SK-N-MC (cell line): ENCODE measurements around the gene PDIA2.
"Not testable (repeated sequence)": the region's sequence is repeated elsewhere in the genome, so short reads cannot be mapped to it uniquely, and the experiment has no call there.

ENCODE experiments used
- DNase-seq: peaks from one replicate; pipeline ENCODE4 v3.0.0-alpha.2; 2011; ENCODE audit warnings: low read depth, low spot score
- H3K27ac ChIP-seq: fragments of 200-600 bp; sonication (generic); 2 replicates; pipeline ENCODE4 v1.5.1; 2016; ENCODE audit warnings: mixed run types
- H3K36me3 ChIP-seq: fragments of 200-600 bp; sonication (generic); 2 replicates; pipeline ENCODE4 v1.6.1; 2017; ENCODE audit warnings: antibody characterized with exemption, low read length, mixed read lengths; ENCODE audit not compliant: insufficient read depth
- H3K4me3 ChIP-seq: fragments of 200-600 bp; sonication (generic); 2 replicates; pipeline ENCODE4 v1.5.1; 2016
- H3K9ac ChIP-seq: fragments of 200-600 bp; sonication (generic); 2 replicates; pipeline ENCODE4 v1.8.0; 2017; ENCODE audit warnings: mixed run types, mixed read lengths; ENCODE audit not compliant: insufficient read length
- H3K9me3 ChIP-seq: fragments of 200-600 bp; sonication (generic); 2 replicates; pipeline ENCODE4 v1.6.1; 2017; ENCODE audit warnings: low read depth, mild to moderate bottlenecking, antibody characterized with exemption, low read length, moderate library complexity, mixed read lengths
- EZH2 ChIP-seq: fragments of 200-600 bp; sonication (generic); IDR thresholded peaks from one replicate; pipeline ENCODE4 v1.6.1; 2017; ENCODE audit warnings: antibody characterized with exemption
- FOXP2 ChIP-seq: optimal IDR thresholded peaks from 2 replicates; pipeline ENCODE3; 2011; ENCODE audit warnings: mild to moderate bottlenecking, moderate library complexity; ENCODE audit not compliant: insufficient read depth; ENCODE audit errors: extremely low read length, control extremely low read depth
- POLR2AphosphoS5 ChIP-seq: IDR thresholded peaks from 2 replicates; pipeline ENCODE4 v1.6.1; 2012; ENCODE audit warnings: mild to moderate bottlenecking, low read depth, low read length, borderline replicate concordance

The PDIA2 gene

GRCh38 chr16:249431-249830, 33.5 kb upstream of the PDIA2 start:
- no peak overlapping the region for H3K27ac ChIP-seq
- no peak for TF ChIP-seq EZH2
- TF ChIP-seq FOXP2: no peak
- TF ChIP-seq POLR2AphosphoS5: no peak
- H3K36me3 ChIP-seq: peaks cover 4% of the 10 kb centered on the region; the same call in 1 of the 2 replicates
- H3K9me3 ChIP-seq: no peaks in the 10 kb centered on the region
- no peak for DNase-seq
- H3K9ac ChIP-seq: no peak overlapping the region
- no peak overlapping the region for H3K4me3 ChIP-seq

GRCh38 chr16:252366-253337, 30.3 kb upstream of the PDIA2 start:
- H3K36me3 ChIP-seq: peaks cover 8% of the 10 kb centered on the region; the same call in 1 of the 2 replicates
- no peak overlapping the region for H3K27ac ChIP-seq
- H3K9ac ChIP-seq: no peak overlapping the region
- no peaks in the 10 kb centered on the region for H3K9me3 ChIP-seq
- DNase-seq: no peak
- no peak overlapping the region for H3K4me3 ChIP-seq
- TF ChIP-seq POLR2AphosphoS5 (no peak), FOXP2 (no peak), EZH2 (no peak)

- Histone ChIP-seq H3K36me3 (peaks cover 8% of the 10 kb centered on the region; the same call in 1 of the 2 replicates), H3K27ac (no peak overlapping the region), H3K9me3 (no peaks in the 10 kb centered on the region), H3K9ac (no peak overlapping the region), H3K4me3 (no peak overlapping the region)
- no peak for DNase-seq
- no peak for TF ChIP-seq EZH2
- no peak for TF ChIP-seq FOXP2
- no peak for TF ChIP-seq POLR2AphosphoS5
These were observed 29.1 kb upstream of the PDIA2 start for GRCh38 chr16:253833-254232.

- Histone ChIP-seq H3K9ac (no peak overlapping the region), H3K27ac (no peak overlapping the region), H3K9me3 (no peaks in the 10 kb centered on the region), H3K36me3 (peaks cover 8% of the 10 kb centered on the region; the same call in 1 of the 2 replicates), H3K4me3 (no peak overlapping the region)
- no peak for DNase-seq
- TF ChIP-seq POLR2AphosphoS5 (no peak), FOXP2 (no peak), EZH2 (no peak)
These were observed 28.5 kb upstream of the PDIA2 start for GRCh38 chr16:254461-254860.

- H3K9me3 ChIP-seq: no peaks in the 10 kb centered on the region
These were observed 27.8 kb upstream of the PDIA2 start for GRCh38 chr16:255183-255582.

GRCh38 chr16:258091-258490, 24.9 kb upstream of the PDIA2 start:
- not testable (repeated sequence) for H3K9ac ChIP-seq, H3K4me3 ChIP-seq, H3K36me3 ChIP-seq, DNase-seq, H3K9me3 ChIP-seq, H3K27ac ChIP-seq

More at GRCh38 chr16:255183-255582, 27.8 kb upstream of the PDIA2 start:
- H3K36me3 ChIP-seq: peaks cover 8% of the 10 kb centered on the region; the same call in 1 of the 2 replicates
- H3K4me3 ChIP-seq: no peak overlapping the region
- no peak for TF ChIP-seq EZH2
- no peak for TF ChIP-seq FOXP2
- no peak for TF ChIP-seq POLR2AphosphoS5
- H3K9ac ChIP-seq: no peak overlapping the region
- H3K27ac ChIP-seq: no peak overlapping the region
- DNase-seq: no peak

GRCh38 chr16:259226-259625, 23.7 kb upstream of the PDIA2 start:
- TF ChIP-seq FOXP2: no peak
- TF ChIP-seq EZH2: no peak
- no peak for TF ChIP-seq POLR2AphosphoS5
- no peak for DNase-seq
- Histone ChIP-seq H3K9ac (no peak overlapping the region), H3K9me3 (no peaks in the 10 kb centered on the region), H3K4me3 (no peak overlapping the region), H3K27ac (no peak overlapping the region), H3K36me3 (peaks cover 5% of the 10 kb centered on the region; the same call in 1 of the 2 replicates)

GRCh38 chr16:259814-260253, 23.1 kb upstream of the PDIA2 start:
- no peak for DNase-seq
- Histone ChIP-seq H3K9me3 (no peaks in the 10 kb centered on the region), H3K27ac (no peak overlapping the region), H3K9ac (no peak overlapping the region), H3K36me3 (peaks cover 4% of the 10 kb centered on the region; the same call in 1 of the 2 replicates), H3K4me3 (no peak overlapping the region)
- TF ChIP-seq POLR2AphosphoS5 (no peak), EZH2 (no peak), FOXP2 (no peak)

GRCh38 chr16:260326-260725, 22.6 kb upstream of the PDIA2 start:
- Histone ChIP-seq H3K4me3 (no peak overlapping the region), H3K9ac (no peak overlapping the region), H3K27ac (no peak overlapping the region), H3K9me3 (no peaks in the 10 kb centered on the region), H3K36me3 (peaks cover under 1% of the 10 kb centered on the region; the same call in 1 of the 2 replicates)
- TF ChIP-seq POLR2AphosphoS5: no peak
- TF ChIP-seq FOXP2: no peak
- no peak for TF ChIP-seq EZH2
- no peak for DNase-seq
